H9 (cell line): ENCODE results near the gene CCK. TPM values are rescaled to one million over a fixed set of nuclear protein-coding genes. Genes with fewer than 3 reads are reported as not detected.

Experiments used
- DNase-seq: peaks from one replicate; pipeline ENCODE4 v3.0.0-alpha.2; 2017
- H2AFZ ChIP-seq: one replicate; pipeline ENCODE4 v1.6.1; 2013; ENCODE audit warnings: mild to moderate bottlenecking, low read length, control low read depth, moderate library complexity
- H2AK5ac ChIP-seq: 2 replicates; pipeline ENCODE4 v1.6.1; 2013; ENCODE audit warnings: low read length, control low read depth, mixed read lengths; ENCODE audit not compliant: insufficient read length
- H2BK120ac ChIP-seq: one replicate; pipeline ENCODE4 v1.6.1; 2013; ENCODE audit warnings: low read depth, mild to moderate bottlenecking, low read length, control low read depth, inconsistent platforms; ENCODE audit not compliant: poor library complexity, severe bottlenecking
- H2BK12ac ChIP-seq: 2 replicates; pipeline ENCODE4 v1.6.1; 2013; ENCODE audit warnings: low read length, control low read depth, mixed read lengths, low read depth; ENCODE audit not compliant: insufficient read length
- H2BK15ac ChIP-seq: 2 replicates; pipeline ENCODE4 v1.6.1; 2013; ENCODE audit warnings: low read depth, low read length, control low read depth
- H2BK20ac ChIP-seq: one replicate; pipeline ENCODE4 v1.6.1; 2013; ENCODE audit warnings: low read depth, mild to moderate bottlenecking, low read length, control low read depth, inconsistent platforms; ENCODE audit not compliant: poor library complexity, severe bottlenecking
- H2BK5ac ChIP-seq: 2 replicates; pipeline ENCODE4 v1.6.1; 2013; ENCODE audit warnings: low read length, control low read depth, mixed read lengths; ENCODE audit not compliant: insufficient read length
- H3K14ac ChIP-seq: 2 replicates; pipeline ENCODE4 v1.6.1; 2013; ENCODE audit warnings: low read length, control low read depth; ENCODE audit not compliant: insufficient read depth
- H3K18ac ChIP-seq: 2 replicates; pipeline ENCODE4 v1.6.1; 2013; ENCODE audit warnings: low read depth, mild to moderate bottlenecking, mixed read lengths, low read length, control low read depth; ENCODE audit not compliant: insufficient read length
- H3K23ac ChIP-seq: 2 replicates; pipeline ENCODE4 v1.6.1; 2013; ENCODE audit warnings: low read length, control low read depth, mixed read lengths, low read depth; ENCODE audit not compliant: insufficient read length
- H3K23me2 ChIP-seq: 2 replicates; pipeline ENCODE4 v1.6.1; 2013; ENCODE audit warnings: low read depth, mild to moderate bottlenecking, mixed read lengths, low read length, control low read depth; ENCODE audit not compliant: insufficient read length, poor library complexity, severe bottlenecking
- H3K27ac ChIP-seq: 2 replicates; pipeline ENCODE4 v1.5.1; 2013; ENCODE audit warnings: low read length, control low read depth, mixed read lengths, low read depth; ENCODE audit not compliant: insufficient read length
- H3K27me3 ChIP-seq: 2 replicates; pipeline ENCODE4 v1.6.1; 2013; ENCODE audit warnings: low read length, control low read depth, inconsistent platforms; ENCODE audit not compliant: insufficient read depth
- H3K4ac ChIP-seq: 2 replicates; pipeline ENCODE4 v1.6.1; 2013; ENCODE audit warnings: low read depth, mild to moderate bottlenecking, control low read depth, inconsistent platforms, low read length, moderate library complexity
- H3K4me1 ChIP-seq: 2 replicates; pipeline ENCODE4 v1.6.1; 2013; ENCODE audit warnings: low read length, control low read depth, inconsistent platforms; ENCODE audit not compliant: insufficient read depth
- H3K4me2 ChIP-seq: 2 replicates; pipeline ENCODE4 v1.6.1; 2013; ENCODE audit warnings: low read length, control low read depth, mixed read lengths; ENCODE audit not compliant: insufficient read length, insufficient read depth
- H3K56ac ChIP-seq: 2 replicates; pipeline ENCODE4 v1.6.1; 2013; ENCODE audit warnings: low read depth, mild to moderate bottlenecking, mixed read lengths, low read length, control low read depth; ENCODE audit not compliant: insufficient read length
- H3K79me1 ChIP-seq: 2 replicates; pipeline ENCODE4 v1.6.1; 2013; ENCODE audit warnings: low read depth, mild to moderate bottlenecking, moderate library complexity, low read length, control low read depth, inconsistent platforms; ENCODE audit not compliant: insufficient read depth, poor library complexity, severe bottlenecking
- H3K79me2 ChIP-seq: 2 replicates; pipeline ENCODE4 v1.6.1; 2013; ENCODE audit warnings: low read length, control low read depth, inconsistent platforms; ENCODE audit not compliant: insufficient read depth
- H3K9ac ChIP-seq: 2 replicates; pipeline ENCODE4 v1.6.1; 2013; ENCODE audit warnings: low read length, control low read depth, mixed read lengths; ENCODE audit not compliant: insufficient read length; ENCODE audit errors: extremely low read depth
- H3K9me3 ChIP-seq: one replicate; pipeline ENCODE4 v1.6.1; 2013; ENCODE audit warnings: low read depth, low read length, inconsistent platforms; ENCODE audit not compliant: control insufficient read depth
- H3T11ph ChIP-seq: one replicate; pipeline ENCODE4 v1.6.1; 2013; ENCODE audit warnings: mild to moderate bottlenecking, low read length, control low read depth, inconsistent platforms
- H4K20me1 ChIP-seq: one replicate; pipeline ENCODE4 v1.6.1; 2013; ENCODE audit not compliant: control insufficient read depth, insufficient read length, insufficient read depth
- H4K5ac ChIP-seq: 2 replicates; pipeline ENCODE4 v1.6.1; 2013; ENCODE audit warnings: low read depth, mild to moderate bottlenecking, mixed read lengths, low read length, control low read depth; ENCODE audit not compliant: insufficient read length
- H4K8ac ChIP-seq: replicated peaks from 2 replicates; pipeline ENCODE4 v1.6.1; 2013; ENCODE audit warnings: low read length, control low read depth, mixed read lengths, low read depth; ENCODE audit not compliant: insufficient read length
- H4K91ac ChIP-seq: 2 replicates; pipeline ENCODE4 v1.6.1; 2013; ENCODE audit warnings: low read depth, mild to moderate bottlenecking, moderate library complexity, mixed read lengths, low read length, control low read depth; ENCODE audit not compliant: insufficient read length
- H3K27ac Mint-ChIP-seq, 3 experiments: 2 replicates in 2 of 3; 3 replicates in 1 of 3; pipeline ENCODE4 v1.8.0; 2020 to 2021; ENCODE audit warnings: mixed read lengths in 3 of 3, mild to moderate bottlenecking in 1 of 3, moderate library complexity in 1 of 3
- H3K27me3 Mint-ChIP-seq: 2 replicates; pipeline ENCODE4 v1.8.0; 2021; ENCODE audit warnings: low read depth, mild to moderate bottlenecking, moderate library complexity, mixed read lengths
- H3K36me3 Mint-ChIP-seq, 3 experiments: 2 replicates in 2 of 3; 3 replicates in 1 of 3; pipeline ENCODE4 v1.8.0; 2020 to 2021; ENCODE audit warnings: low read depth in 3 of 3, mixed read lengths in 3 of 3; ENCODE audit not compliant: insufficient read depth in 1 of 3
- H3K4me1 Mint-ChIP-seq, 2 experiments: 2 replicates each; pipeline ENCODE4 v1.8.0; 2020; ENCODE audit warnings: mixed read lengths in 2 of 2
- H3K4me3 Mint-ChIP-seq, 2 experiments: 2 replicates in 1 of 2; 3 replicates in 1 of 2; pipeline ENCODE4 v1.8.0; 2020 to 2021; ENCODE audit warnings: mild to moderate bottlenecking in 2 of 2, mixed read lengths in 2 of 2, moderate library complexity in 1 of 2
- H3K9me3 Mint-ChIP-seq, 2 experiments: 2 replicates in 1 of 2; 3 replicates in 1 of 2; pipeline ENCODE4 v1.8.0; 2020; ENCODE audit warnings: mild to moderate bottlenecking in 2 of 2, mixed read lengths in 2 of 2, moderate library complexity in 1 of 2
- WGBS: extraction: QIAGEN DNeasy Blood & Tissue Kit; methylation state at CpG from one replicate; pipeline ENCODE4 v1.1.7; 2013; ENCODE audit warnings: missing lambda C conversion rate, low lambda C conversion rate, mixed read lengths; ENCODE audit not compliant: insufficient read length; ENCODE audit errors: extremely low coverage; 5-methylcytosine and 5-hydroxymethylcytosine counted together
- total RNA-seq: library from RNA; stranded (reverse); gene quantifications from 2 replicates; pipeline ENCODE4 v1.2.1, GENCODE V29; 2021
- TF ChIP-seq, protein P1 (sequence below): fragments of 200-600 bp; sonication (generic); conservative IDR thresholded peaks from 3 replicates; pipeline ENCODE4 v1.8.0; 2021; ENCODE audit warnings: antibody characterized with exemption, mild to moderate bottlenecking

CCK gene
- total RNA-seq, 1 experiment from 2014 or later, result 0.37 TPM

- Histone ChIP-seq H3K4me1 (no peaks in the 10 kb centered on the region), H3K27ac (no peak overlapping the region), H3K79me1 (no peaks in the 10 kb centered on the region), H3K4ac (no peak overlapping the region), H3K14ac (no peak overlapping the region), H4K5ac (no peak overlapping the region), H3K56ac (no peak overlapping the region), H2AFZ (no peak overlapping the region), H3K79me2 (no peaks in the 10 kb centered on the region), H3K9ac (no peak overlapping the region), H3K23ac (no peak overlapping the region), H3T11ph (no peak overlapping the region), H2BK12ac (no peak overlapping the region), H2BK5ac (no peak overlapping the region), H3K23me2 (no peaks in the 10 kb centered on the region), H3K4me2 (no peak overlapping the region), H4K20me1 (no peaks in the 10 kb centered on the region), H3K9me3 (no peaks in the 10 kb centered on the region), H3K27me3 (no peaks in the 10 kb centered on the region), H2BK120ac (no peak overlapping the region), H2BK20ac (no peak overlapping the region), H2AK5ac (no peak overlapping the region), H4K91ac (no peak overlapping the region), H2BK15ac (no peak overlapping the region), H4K8ac (no peak overlapping the region), H3K18ac (no peak overlapping the region)
- WGBS, result no CpG with 5 or more reads among the region's 1 CpG
- Mint-ChIP-seq H3K27ac (no peak overlapping the region; a peak in 1 of 7 replicates), H3K27me3 (peaks cover 26% of the 10 kb centered on the region), H3K9me3 (peaks cover 0 to 3% of the 10 kb centered on the region in 2 experiments; a peak in 2 of 5 replicates), H3K4me1 (0 out of 4 replicates have a peak, but pooled peaks cover 0 to 2% of the 10 kb centered on the region in 2 experiments), H3K4me3 (no peak overlapping the region), H3K36me3 (no peaks in the 10 kb centered on the region)
- TF ChIP-seq, protein P1, sequence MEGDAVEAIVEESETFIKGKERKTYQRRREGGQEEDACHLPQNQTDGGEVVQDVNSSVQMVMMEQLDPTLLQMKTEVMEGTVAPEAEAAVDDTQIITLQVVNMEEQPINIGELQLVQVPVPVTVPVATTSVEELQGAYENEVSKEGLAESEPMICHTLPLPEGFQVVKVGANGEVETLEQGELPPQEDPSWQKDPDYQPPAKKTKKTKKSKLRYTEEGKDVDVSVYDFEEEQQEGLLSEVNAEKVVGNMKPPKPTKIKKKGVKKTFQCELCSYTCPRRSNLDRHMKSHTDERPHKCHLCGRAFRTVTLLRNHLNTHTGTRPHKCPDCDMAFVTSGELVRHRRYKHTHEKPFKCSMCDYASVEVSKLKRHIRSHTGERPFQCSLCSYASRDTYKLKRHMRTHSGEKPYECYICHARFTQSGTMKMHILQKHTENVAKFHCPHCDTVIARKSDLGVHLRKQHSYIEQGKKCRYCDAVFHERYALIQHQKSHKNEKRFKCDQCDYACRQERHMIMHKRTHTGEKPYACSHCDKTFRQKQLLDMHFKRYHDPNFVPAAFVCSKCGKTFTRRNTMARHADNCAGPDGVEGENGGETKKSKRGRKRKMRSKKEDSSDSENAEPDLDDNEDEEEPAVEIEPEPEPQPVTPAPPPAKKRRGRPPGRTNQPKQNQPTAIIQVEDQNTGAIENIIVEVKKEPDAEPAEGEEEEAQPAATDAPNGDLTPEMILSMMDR, result no peak
- no peak for DNase-seq
Observed at GRCh38 chr3:42246091-42246490, 19.9 kb downstream of the CCK start.
